EH (cell line): ENCODE data around the gene LTBP3.
A peak's percentile ranks its signal among the peaks of the same experiment; 100 is the strongest.

Experiments used
- DNase-seq: peaks from one replicate; pipeline ENCODE4 v3.0.0-alpha.2; 2015; ENCODE audit warnings: low read depth

Gene LTBP3

DNA sequence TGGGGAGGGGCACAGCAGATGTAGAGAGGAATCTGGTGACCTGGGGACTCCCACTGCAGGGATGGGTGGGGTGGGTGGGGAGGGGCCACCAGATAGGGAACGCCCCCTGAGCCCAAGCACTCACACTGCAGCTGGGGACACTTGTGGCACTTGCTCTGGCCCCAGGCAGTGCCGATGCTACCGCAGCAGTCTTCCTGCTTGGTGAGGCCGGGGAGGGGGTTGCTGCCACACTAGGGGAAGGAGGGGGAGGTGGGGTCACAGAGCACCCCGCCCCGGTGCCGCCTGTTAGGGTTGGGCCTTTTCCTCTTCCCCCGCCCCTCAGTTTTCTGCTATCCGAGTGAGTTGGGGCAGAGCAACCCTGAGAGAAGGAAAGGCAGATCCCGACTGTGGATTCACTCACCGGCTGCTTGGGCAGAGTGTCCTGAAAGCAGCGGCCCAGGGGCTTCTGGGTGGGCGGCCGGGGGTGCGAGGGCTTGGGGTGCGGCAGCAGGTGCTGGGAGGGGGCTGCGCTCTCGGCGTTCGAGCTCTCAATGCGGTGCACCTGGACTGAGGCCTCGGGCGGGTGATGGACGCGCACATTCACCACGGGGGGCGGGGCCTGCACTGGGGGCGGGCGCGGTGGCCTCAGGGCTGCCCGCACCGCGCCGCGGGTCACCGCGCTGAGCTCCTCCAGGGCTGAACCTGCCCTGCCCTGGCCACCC is 4.7 kb downstream of the LTBP3 start:
- no peak for DNase-seq

- DNase-seq, result no peak
Measured at GRCh38 chr11:65552388-65552951, 5.7 kb downstream of the LTBP3 start.

GRCh38 chr11:65551572-65552387 is 6.4 kb downstream of the LTBP3 start:
- DNase-seq, result peak; percentile 43

- DNase-seq, result no peak
Measured at GRCh38 chr11:65549096-65549495, 9.1 kb downstream of the LTBP3 start.

DNA sequence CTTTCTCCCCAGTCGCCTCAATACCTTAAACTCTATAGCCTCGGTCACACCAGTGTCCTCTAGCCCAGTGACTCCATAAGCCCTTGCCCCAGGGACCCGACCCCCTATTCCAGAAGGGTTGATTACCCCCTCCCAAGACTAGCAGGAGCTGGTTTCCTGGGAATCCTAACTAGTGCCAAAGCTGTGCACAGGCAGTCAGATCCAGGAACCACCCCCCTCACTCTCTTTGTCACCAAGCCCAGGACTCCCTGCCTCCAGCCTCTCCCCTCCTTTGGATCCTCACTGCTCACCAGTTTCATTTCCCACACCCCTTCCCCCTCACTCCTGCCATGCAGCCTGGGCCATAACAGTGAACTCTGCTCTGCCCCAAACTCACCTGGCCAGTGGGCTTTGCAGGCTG is 9.8 kb downstream of the LTBP3 start:
- no peak for DNase-seq

DNA sequence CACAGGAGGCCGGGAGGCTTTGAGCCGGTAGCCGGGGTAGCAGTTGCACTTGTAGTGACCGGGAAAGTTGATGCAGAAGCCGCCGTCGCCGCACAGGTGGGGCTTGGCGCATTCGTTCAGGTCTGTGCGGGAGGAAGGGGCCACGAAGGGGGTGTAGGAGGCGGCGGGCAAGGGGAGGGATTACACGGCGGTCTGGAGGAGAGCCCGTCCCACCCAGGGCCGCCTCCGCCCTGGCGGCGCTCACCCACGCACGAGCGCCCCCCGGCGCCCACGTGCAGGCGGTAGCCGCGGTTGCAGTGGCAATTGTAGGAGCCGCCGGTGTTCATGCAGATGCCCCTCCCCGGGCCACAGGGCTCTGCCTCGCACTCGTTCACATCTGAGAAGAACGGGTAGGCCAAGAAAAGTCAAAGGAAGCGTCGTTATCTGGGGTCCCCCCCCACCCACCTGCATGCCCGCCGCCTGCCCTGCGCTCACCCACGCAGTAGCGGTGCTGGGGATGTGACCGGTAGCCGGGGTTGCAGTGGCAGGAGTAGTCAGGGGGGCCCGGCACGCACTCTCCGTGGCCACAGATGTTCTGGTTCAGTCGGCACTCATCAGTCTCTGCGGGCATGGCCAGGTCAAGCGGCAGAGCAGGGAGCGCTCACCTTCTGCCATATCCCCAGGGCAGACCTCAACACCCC is 10.6 kb downstream of the LTBP3 start:
- DNase-seq, result no peak

DNA sequence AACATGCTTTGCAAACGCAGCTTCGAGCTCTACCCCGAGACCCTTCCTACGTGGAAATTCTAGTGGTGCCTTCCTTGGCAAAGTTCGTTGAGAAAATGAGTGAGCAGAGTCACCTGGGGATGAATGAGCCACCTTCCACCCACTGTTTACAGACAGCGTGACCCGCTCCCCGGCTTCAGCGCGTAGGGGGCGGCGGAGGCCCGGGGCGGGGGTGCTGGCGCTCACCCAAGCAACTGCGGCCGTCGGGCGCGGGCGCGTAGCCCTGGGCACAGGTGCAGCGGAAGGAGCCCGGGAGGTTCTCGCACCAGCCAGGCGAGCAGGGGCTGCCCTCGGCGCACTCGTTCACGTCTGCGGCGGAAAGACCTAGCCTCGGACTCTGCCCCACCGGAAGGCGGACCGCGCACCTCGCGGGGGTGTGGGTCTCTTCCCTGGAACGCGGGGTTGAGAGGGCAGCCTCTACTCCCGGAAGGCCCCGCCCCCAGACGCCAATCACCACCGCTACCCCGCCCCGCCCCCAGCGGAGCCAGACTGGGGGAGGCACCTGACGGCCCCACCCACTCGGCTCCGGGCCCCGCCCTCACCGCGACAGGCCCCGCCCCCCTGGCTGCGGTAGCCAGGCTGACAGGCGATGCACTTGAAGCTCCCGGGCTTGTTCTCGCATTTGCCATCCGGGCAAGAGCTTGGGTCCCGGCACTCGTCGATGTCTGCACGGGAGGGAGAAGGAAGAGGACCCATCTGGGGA is 11.8 kb downstream of the LTBP3 start:
- DNase-seq, result no peak

DNA sequence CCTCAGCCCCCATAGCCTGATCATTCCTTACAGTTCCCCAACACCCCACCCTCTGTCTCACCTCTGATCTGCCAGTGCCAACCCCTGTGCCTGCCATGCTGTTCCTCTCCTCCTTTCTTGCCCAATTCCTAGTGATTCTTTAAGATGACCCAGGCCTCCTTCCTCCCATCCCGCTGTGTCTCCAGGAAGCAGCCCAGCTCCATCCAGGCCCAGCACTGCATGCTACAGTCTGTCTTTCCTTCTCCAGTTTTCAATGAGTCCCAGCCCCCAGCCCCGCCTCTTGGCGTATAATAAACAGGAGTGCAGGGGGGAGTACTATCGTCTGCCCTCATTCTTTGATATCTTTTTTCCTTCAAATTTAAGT is 12.3 kb downstream of the LTBP3 start:
- DNase-seq, result no peak

DNA sequence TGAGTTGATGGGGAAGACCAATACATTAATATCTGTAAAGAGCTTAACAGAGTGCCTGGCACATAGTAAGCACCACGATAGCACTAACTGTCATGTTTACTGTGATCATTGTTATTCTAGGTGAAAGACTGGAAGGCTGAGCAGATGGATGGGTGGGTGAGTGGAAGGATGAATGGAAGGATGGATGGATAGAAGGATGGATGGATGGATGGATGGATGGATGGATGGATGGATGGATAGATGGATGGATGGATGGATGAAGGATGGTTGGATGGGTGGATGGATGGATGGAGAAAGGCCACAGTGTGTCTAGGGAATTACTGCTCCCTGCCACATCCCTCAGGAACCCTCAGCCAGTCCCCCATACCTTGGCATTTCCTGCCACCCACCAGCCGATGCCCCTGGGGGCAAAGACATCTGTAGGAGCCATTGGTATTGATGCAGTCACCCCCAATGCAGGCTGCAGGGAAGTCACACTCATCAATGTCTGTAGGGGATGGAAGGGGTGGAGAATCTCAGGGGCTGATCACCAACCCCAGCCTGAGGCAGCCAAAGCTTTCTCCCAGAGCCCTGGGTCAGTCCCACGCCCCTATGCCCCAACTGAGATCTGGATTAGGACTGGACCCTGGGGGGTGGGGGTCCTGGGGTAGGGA is 15.3 kb downstream of the LTBP3 start:
- no peak for DNase-seq

GRCh38 chr11:65541093-65541982 is 16.8 kb downstream of the LTBP3 start:
- DNase-seq, result no peak

DNA sequence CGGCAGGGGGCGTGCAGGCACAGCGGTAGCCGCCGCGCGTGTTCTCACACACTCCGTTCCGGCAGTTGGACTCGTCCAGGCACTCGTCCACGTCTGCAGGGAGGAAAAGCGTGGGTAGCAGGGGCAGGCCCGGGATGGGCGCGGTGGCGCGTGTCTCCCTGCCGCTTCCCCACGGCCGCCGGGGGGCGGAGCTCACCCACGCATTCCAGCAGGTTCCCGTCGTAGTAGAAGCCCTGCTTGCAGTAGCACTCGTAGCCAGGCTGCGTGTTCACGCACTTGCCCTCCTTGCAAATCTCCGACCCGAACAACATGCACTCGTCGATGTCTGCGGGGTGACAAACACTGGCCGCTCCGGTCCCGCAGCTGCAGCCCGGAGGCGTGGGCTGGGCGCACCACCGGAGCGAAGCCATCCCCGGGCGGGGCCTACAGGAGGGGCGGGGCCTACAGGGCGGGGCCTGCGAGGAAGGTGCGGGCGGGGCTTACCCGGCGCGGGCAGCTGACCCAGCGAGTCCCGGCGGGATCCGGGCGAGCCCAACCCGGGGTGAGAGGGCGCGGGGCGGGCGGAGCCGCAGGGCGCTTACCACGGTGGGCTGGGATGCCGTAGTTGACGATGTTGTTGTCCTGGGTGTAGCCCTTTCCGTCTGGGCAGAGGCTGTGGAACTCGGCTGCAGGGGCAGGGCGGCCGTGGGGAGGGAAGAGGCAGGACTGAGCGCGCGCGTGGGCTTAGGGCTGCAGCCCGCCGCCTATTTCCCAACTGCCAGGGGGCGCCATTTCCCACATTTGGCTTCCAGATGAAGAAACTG is 17.7 kb downstream of the LTBP3 start:
- peak; percentile 88 for DNase-seq

DNA sequence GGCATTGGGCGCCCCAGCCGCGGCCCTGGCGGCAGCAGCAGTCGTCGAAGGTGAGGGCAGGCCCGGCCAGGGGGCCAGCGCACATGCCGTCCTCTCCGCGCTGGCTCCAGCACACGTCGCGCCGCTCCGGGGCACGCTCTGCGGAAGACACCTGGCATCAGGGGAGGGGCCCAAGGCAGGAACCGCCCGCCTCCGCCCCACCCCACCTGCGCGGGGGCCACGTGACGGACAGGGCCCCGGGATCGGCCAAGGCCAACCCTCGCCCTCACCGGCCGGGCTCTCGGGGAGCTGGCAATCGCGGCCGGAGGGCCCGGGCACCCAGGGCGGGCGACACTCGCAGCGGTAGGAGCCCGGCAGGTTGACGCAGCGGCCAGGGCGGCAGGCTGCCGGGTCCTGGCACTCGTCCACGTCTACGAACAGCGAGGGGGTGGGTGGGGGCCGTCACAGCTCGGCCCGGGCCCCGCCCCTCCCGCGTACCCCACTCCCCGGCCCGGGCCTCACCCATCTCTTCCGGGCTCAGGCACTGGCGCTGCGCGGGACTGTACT is 18.3 kb downstream of the LTBP3 start:
- no peak for DNase-seq

DNA sequence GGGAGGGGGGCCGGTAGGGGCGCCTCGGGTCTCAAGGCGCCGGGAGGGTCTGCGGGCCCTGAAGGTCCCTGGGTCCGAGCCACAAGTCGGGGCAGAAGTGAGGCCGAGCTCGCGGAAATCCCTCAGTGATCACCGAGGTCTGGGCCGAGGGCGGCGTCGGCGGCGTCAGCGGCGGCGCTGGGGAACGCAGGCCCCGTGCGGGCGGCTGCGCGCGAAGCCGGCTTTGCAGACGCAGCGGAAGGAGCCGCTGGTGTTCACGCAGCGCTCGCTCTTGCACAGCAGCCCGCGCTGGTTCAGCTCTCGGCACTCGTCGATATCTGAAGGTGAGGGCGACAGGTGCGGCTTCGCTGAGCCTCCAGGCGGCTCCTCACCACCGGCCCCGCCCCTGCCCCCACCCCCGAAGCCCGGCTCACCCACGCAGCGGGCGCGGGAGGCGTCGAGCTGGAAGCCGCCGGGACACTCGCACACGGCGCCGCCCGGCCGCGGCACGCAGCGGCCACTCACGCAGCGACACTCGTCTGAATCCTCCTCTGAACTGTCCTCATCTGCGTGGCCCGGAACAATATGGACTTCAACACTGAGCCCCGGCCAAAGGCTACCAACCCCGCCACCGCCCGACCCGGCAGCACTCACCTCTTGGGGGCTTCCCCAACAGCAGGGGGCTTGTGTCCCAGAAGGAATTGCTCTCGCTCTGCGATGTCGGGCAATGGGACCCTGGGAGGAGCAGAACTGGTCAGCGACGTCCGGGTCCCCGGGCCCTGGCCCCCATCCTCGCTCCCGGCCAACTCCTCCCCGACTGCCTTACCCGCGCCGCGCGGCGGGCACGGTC is 19.0 kb downstream of the LTBP3 start:
- no peak for DNase-seq

- no peak for DNase-seq
Measured at GRCh38 chr11:65538232-65538914, 19.8 kb downstream of the LTBP3 start.

DNA sequence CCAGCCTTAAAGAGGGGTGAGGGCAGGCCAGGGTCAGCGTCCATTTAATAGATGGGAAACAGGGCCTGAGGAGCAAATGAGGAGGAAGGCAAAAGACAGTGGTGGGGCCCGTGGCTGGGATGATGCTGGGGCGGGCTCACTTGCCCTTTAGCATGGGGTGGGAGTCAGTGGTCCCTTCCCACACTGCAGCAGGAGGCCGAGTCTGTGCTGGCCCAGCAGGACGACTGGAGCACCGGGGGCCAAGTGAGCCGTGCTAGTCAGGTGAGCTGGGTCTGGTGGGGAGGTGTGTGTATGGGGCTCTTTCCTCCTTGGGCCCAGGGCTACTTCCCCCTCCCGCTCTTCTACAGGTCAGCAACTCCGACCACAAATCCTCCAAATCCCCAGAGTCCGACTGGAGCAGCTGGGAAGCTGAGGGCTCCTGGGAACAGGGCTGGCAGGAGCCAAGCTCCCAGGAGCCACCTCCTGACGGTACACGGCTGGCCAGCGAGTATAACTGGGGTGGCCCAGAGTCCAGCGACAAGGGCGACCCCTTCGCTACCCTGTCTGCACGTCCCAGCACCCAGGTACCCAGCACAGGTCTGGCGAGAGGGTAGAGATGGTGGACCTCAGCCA is 20.4 kb downstream of the LTBP3 start:
- no peak for DNase-seq

DNA sequence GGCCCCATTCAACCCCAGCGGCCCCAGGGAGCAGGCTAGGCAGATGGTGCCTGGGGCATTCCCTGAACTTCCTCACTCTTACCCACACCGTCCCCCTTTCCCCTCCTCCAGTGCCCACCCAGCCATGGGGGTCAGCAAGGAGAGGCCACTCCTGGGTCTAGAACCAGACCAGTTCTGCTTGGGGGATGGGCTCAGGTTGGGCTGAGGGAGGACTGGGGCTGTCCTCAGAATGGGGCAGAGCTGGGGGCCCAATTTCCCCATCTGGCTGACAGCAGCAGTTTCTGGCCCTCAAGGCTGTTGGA is 20.9 kb downstream of the LTBP3 start:
- no peak for DNase-seq

DNA sequence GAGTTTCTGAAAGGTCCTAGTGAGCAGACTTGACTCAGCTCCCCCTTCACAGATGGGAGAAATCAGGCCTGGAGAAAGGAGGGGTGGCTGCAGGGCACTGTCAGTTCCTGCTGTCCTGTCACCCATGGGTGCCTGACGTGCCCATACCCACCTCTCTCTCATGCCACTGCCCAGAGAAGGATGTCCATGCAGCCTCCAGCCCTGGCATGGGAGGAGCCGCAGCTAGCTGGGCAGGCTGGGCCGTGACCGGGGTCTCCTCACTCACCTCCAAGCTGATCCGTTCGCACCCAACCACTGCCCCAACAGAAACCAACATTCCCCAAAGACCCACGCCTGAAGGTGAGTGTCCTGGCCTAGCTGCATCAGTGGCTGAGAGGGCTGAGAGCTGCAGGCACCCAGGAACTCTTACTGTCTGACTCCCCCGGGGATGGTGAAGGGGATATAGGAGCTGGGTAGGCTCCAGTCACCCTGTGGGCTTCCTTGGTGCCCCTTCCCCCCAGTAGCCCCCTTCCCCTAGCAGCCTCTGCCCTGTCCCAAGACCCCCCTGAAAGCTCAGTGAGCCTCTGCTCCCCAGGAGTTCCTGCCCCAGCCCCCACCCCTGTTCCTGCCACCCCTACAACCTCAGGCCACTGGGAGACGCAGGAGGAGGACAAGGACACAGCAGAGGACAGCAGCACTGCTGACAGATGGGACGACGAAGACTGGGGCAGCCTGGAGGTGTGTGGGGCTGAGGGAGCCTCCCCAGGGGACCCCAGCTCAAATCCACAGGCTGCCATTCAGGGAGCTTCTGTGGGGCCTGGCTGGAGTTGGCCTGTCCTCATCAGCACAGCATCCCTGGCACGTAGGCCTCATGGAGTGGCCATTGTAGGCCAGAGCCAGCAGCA is 21.5 kb downstream of the LTBP3 start:
- DNase-seq, result no peak
